KOPT-K1 (cell line): ENCODE results near the gene OR2T2.
"Not testable (repeated sequence)": the region's sequence is repeated elsewhere in the genome, so short reads cannot be mapped to it uniquely, and the experiment has no call there.

Experiments
- H3K27ac ChIP-seq: fragments of 200-600 bp; sonication (generic); 2 replicates; pipeline ENCODE4 v1.5.1; 2016; ENCODE audit warnings: antibody characterized with exemption, mild to moderate bottlenecking, low read depth, low read length; ENCODE audit not compliant: poor library complexity, severe bottlenecking
- H3K36me3 ChIP-seq: fragments of 200-600 bp; sonication (generic); 2 replicates; pipeline ENCODE4 v1.5.1; 2017; ENCODE audit warnings: antibody characterized with exemption, mild to moderate bottlenecking, low read length, moderate library complexity; ENCODE audit not compliant: insufficient read depth
- H3K9me3 ChIP-seq: fragments of 200-600 bp; sonication (generic); 2 replicates; pipeline ENCODE4 v1.5.1; 2017; ENCODE audit warnings: antibody characterized with exemption, low read length, mild to moderate bottlenecking; ENCODE audit not compliant: insufficient read depth, poor library complexity, severe bottlenecking

The OR2T2 gene

GRCh38 chr1:248439283-248439682 lies 6.2 kb upstream of the OR2T2 start:
- not testable (repeated sequence) for H3K27ac ChIP-seq, H3K9me3 ChIP-seq, H3K36me3 ChIP-seq

- not testable (repeated sequence) for H3K9me3 ChIP-seq, H3K36me3 ChIP-seq, H3K27ac ChIP-seq
Observed at GRCh38 chr1:248442500-248443277, 2.7 kb upstream of the OR2T2 start.

- H3K9me3 ChIP-seq, H3K27ac ChIP-seq, H3K36me3 ChIP-seq: not testable (repeated sequence)
Observed at GRCh38 chr1:248444603-248445002, 834 bp upstream of the OR2T2 start.

GRCh38 chr1:248448409-248449074 lies 3.1 kb downstream of the OR2T2 start:
- H3K27ac ChIP-seq, H3K36me3 ChIP-seq, H3K9me3 ChIP-seq: not testable (repeated sequence)

DNA sequence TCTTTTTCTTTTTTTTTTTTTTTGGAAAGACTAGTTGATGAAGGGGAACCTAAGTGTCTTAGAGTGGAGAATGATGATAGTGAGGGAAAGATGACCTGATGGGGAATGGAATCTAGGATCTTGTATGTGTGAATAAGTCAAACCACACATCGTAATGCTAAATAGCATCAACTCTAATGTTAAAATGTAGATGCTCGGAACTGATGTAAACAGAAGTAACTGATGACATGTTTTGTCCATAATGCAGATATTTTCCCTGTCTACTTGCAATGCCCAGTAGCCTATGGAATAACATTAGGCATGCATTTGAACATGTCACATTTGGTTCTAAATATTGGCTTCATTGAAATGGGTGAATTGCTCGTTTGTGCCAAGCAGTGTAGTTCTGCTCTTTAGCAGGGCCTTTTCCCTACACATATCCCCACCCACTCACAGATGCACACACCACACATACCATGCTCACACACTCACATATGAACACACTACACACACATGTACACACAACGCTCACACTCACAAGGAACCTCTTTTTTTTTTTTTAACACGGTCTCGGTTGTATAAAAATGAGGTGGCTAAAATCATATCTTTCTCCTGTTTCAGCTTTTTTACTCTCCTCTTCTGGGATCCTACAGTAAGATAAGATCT lies 4.5 kb downstream of the OR2T2 start:
- not testable (repeated sequence) for H3K36me3 ChIP-seq, H3K9me3 ChIP-seq

DNA sequence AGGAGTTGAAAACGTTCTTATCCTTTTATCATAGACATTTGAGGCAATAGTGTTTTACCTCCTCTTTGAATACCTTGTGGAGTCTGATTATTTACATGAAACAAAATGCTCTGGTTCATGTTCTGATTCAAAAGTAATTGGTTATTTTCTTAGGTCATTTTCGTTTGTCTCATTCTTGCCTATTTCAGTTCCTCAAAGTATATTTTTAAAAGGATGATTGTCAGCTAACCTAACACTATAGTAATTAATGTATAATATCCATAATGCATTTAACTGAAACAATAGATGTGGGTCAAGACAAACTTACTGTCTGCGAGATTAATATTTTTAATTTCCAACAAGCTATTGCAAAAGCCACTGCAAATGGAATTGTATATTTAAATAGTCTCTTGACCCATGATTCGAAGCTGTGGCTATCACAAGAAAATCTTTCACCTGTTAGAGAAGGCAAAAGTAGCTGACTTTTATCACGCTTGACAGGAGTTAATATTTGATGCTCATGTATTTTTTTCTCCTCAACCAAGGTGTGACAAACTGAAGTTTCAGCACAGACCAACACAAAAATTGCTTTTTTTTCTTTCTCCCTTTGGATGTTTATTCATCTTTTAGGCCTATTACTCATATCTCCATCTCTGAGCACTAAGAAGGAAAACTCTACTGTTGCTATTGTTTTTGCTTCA lies 5.2 kb downstream of the OR2T2 start:
- H3K9me3 ChIP-seq, H3K27ac ChIP-seq, H3K36me3 ChIP-seq: not testable (repeated sequence)

More for the DNA sequence above, 4.5 kb downstream of the OR2T2 start:
- not testable (repeated sequence) for H3K27ac ChIP-seq

GRCh38 chr1:248453619-248454018 lies 8.2 kb downstream of the OR2T2 start:
- H3K9me3 ChIP-seq, H3K36me3 ChIP-seq, H3K27ac ChIP-seq: not testable (repeated sequence)

GRCh38 chr1:248455045-248455444 lies 9.6 kb downstream of the OR2T2 start:
- not testable (repeated sequence) for H3K27ac ChIP-seq, H3K9me3 ChIP-seq, H3K36me3 ChIP-seq

DNA sequence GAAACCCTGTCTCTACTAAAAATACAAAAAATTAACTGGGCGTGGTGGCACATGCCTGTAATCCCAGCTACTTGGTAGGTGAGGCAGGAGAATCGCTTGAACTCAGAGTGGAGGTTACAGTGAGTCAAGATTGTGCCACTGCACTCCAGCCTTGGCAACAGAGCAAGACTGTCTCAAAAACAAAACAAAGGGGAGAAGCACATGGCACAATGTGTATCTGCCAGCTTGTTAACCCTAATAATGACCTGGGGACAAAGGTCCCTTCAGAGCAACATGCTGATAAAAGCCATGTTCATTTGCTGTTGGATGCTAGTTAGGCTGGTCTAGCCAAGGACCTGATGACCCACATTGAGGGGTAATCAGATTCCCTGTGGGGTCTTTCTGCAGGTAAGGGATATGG lies 11.2 kb downstream of the OR2T2 start:
- H3K9me3 ChIP-seq, H3K27ac ChIP-seq, H3K36me3 ChIP-seq: not testable (repeated sequence)

GRCh38 chr1:248459117-248459516 lies 13.7 kb downstream of the OR2T2 start:
- not testable (repeated sequence) for H3K36me3 ChIP-seq, H3K27ac ChIP-seq, H3K9me3 ChIP-seq

DNA sequence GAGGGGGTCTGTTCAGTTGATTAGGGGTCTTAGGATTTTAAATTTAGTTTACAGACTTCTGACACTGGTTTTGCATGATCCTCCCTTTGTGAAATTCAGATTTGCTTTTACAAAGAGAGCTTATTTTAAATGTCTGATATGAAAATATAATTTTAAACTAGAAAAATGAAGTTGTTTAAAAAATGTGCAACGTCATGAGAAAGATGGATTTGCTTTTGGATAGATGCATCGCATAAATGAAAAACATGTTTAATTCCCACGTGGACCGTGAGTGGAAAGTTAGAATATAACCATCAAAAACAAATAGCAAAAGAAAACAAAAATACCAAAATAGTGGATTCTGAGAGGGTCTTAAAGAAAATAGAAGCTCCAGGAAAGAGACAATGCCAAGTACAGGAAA lies 25.7 kb downstream of the OR2T2 start:
- Histone ChIP-seq H3K9me3 (no peaks in the 10 kb centered on the region), H3K27ac (no peak overlapping the region), H3K36me3 (no peaks in the 10 kb centered on the region)

DNA sequence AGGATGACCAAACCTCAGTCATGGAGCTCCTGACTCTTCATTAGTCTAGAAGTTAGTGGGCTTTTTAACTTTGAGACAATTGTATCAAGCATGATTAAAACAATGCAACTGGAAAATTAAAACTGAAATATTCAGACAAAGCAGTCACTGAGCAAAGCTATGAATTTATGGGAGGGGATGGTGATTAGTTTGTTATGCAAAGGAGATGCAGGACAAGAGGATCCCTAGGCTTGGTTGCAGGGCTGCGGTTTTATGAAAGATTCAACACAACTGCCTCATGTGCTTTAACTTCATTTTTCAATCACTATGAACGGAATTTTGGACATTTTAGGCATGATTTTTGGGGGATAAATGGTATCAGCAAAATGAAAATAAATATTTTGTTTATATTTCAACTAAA lies 26.7 kb downstream of the OR2T2 start:
- H3K27ac ChIP-seq, H3K36me3 ChIP-seq, H3K9me3 ChIP-seq: not testable (repeated sequence)

DNA sequence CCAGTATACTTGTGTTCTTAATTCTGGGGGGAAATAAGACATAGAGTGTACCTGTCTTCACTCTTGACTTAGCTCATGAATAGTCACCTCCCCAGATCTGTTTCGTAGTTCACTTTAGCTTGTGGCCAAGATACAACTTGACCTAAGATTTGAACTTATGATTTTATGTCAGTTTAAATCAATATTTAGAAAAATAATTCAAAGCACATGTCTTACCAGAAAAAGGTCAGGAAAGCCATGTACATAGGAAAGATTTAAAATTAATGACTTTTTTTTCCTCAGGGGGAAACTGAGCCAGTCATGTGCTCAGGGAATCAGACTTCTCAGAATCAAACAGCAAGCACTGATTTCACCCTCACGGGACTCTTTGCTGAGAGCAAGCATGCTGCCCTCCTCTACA lies 27.6 kb downstream of the OR2T2 start, which contains the start of gene OR2T3:
Gene OR2T3, plus strand, starts transcription at position 301 of the 400 bp plus-strand sequence. Its CDS starts 0 bp downstream, at position 301.
- H3K9me3 ChIP-seq, H3K27ac ChIP-seq, H3K36me3 ChIP-seq: not testable (repeated sequence)

- H3K36me3 ChIP-seq, H3K27ac ChIP-seq, H3K9me3 ChIP-seq: not testable (repeated sequence)
Observed at GRCh38 chr1:248475660-248476059, 30.2 kb downstream of the OR2T2 start.
